ENCODE measurements around the gene TRMT1. TPM values are rescaled to one million over a fixed set of nuclear protein-coding genes. Genes with fewer than 3 reads are reported as not detected.

The TRMT1 gene
- total RNA-seq, 1 donor from 2014 or later: 17.3 TPM

GRCh38 chr19:13097033-13097462, 19.5 kb downstream of the TRMT1 start:
- H3K9me3 ChIP-seq: no peaks in the 10 kb centered on the region

GRCh38 chr19:13095934-13096927, 20.3 kb downstream of the TRMT1 start:
- Histone ChIP-seq H3K9me3 (no peaks in the 10 kb centered on the region), H3K27me3 (no peaks in the 10 kb centered on the region), H3K4me3 (peak overlapping the region in 1 of 2 donors; percentile 20), H3K27ac (peak overlapping the region; percentile 58 to 94), H3K36me3 (peaks cover 11 to 16% of the 10 kb centered on the region in 2 donors), H3K4me1 (peaks cover 22 to 44% of the 10 kb centered on the region in 2 donors)
- intact Hi-C loops (cut with DNase I): no loop called here
- peak in 1 of 2 donors; percentile 63 for DNase-seq (ENCODE audit: low spot score in 2 of 2)
- TF ChIP-seq CTCF (IDR thresholded peaks at IDR 0.05): peak; percentile 4 to 11 (median 10)

More at GRCh38 chr19:13097033-13097462, 19.5 kb downstream of the TRMT1 start:
- DNase-seq (ENCODE audit: low spot score in 2 of 2): no peak
- H3K36me3 ChIP-seq: peaks cover 11 to 16% of the 10 kb centered on the region in 2 donors
- peak overlapping the region in 1 of 2 donors; percentile 39 for H3K4me3 ChIP-seq
- no peaks in the 10 kb centered on the region for H3K27me3 ChIP-seq
- intact Hi-C loops (cut with DNase I): no loop called here
- no peak for TF ChIP-seq CTCF (IDR thresholded peaks at IDR 0.05)
- H3K27ac ChIP-seq: peak overlapping the region in 1 of 2 donors; percentile 94
- H3K4me1 ChIP-seq: peaks cover 20 to 42% of the 10 kb centered on the region in 2 donors

- Histone ChIP-seq H3K4me3 (peak overlapping the region in 1 of 2 donors; percentile 20), H3K27me3 (no peaks in the 10 kb centered on the region), H3K9me3 (no peaks in the 10 kb centered on the region), H3K27ac (peak overlapping the region; percentile 58 to 94), H3K4me1 (peaks cover 29 to 47% of the 10 kb centered on the region in 2 donors), H3K36me3 (peaks cover 11 to 16% of the 10 kb centered on the region in 2 donors)
- intact Hi-C loops (cut with DNase I): no loop called here
- TF ChIP-seq CTCF (IDR thresholded peaks at IDR 0.05): no peak
- peak in 1 of 2 donors; percentile 63 for DNase-seq (ENCODE audit: low spot score in 2 of 2)
Observed at GRCh38 chr19:13095393-13095784, 21.2 kb downstream of the TRMT1 start.

- intact Hi-C loops (cut with DNase I): loop anchor here (5.0 kb wide), 1 partner anchor 98 kb away; the partner anchor contains the start of gene NFIX
- peaks cover 11 to 16% of the 10 kb centered on the region in 2 donors for H3K36me3 ChIP-seq
- DNase-seq (ENCODE audit: low spot score in 2 of 2): peak in 1 of 2 donors; percentile 64
- H3K4me1 ChIP-seq: peaks cover 33 to 52% of the 10 kb centered on the region in 2 donors
- peak in 1 of 3 experiments; percentile 7 for TF ChIP-seq CTCF (IDR thresholded peaks at IDR 0.05)
- no peaks in the 10 kb centered on the region for H3K9me3 ChIP-seq
- no peaks in the 10 kb centered on the region for H3K27me3 ChIP-seq
- peak overlapping the region; percentile 93 to 94 for H3K27ac ChIP-seq
- peak overlapping the region in 1 of 2 donors; percentile 20 for H3K4me3 ChIP-seq
Observed at GRCh38 chr19:13094771-13095392, 21.7 kb downstream of the TRMT1 start.

GRCh38 chr19:13094106-13094504, 22.4 kb downstream of the TRMT1 start:
- Histone ChIP-seq H3K36me3 (peaks cover 11 to 16% of the 10 kb centered on the region in 2 donors), H3K4me1 (peaks cover 41 to 59% of the 10 kb centered on the region in 2 donors), H3K9me3 (no peaks in the 10 kb centered on the region), H3K27ac (peak overlapping the region; percentile 93 to 94), H3K4me3 (no peak overlapping the region), H3K27me3 (no peaks in the 10 kb centered on the region)
- intact Hi-C loops (cut with DNase I): loop anchor here (5.0 kb wide), 1 partner anchor 97 kb away; the partner anchor contains the start of gene NFIX
- no peak for TF ChIP-seq CTCF (IDR thresholded peaks at IDR 0.05)
- DNase-seq (ENCODE audit: low spot score in 2 of 2): peak in 1 of 2 donors; percentile 67

Data from ascending aorta (tissue), 2 donors.